GM12878 (cell line): ENCODE data around the gene CTNNA3. TPM values are rescaled to one million over a fixed set of nuclear protein-coding genes. Genes with fewer than 3 reads are reported as not detected.

Experiments
- ATAC-seq: fragments of 200-7000 bp; cut with Tn5 transposase; 3 replicates; pipeline ENCODE4 v1.9.1; 2020; ENCODE audit warnings: mild to moderate bottlenecking, moderate library complexity
- BruUV-seq: library from RNA; stranded (reverse); fragments of 400-500 nt; replicated peaks from 2 replicates; lab custom pipeline; 2021; lab: Mats Ljungman, UMichigan
- CTCF ChIA-PET: fragments of 300-600 bp; sonication (Branson Sonifier 250); formaldehyde crosslinking; extraction: SDS; loops from one replicate; lab custom pipeline; 2021; ENCODE audit warnings: inconsistent platforms; lab: Yijun Ruan, JAX
- POLR2A ChIA-PET: fragments of 350-600 bp; formaldehyde crosslinking; extraction: SDS; loops from one replicate; lab custom pipeline; 2021; ENCODE audit warnings: inconsistent platforms; lab: Charles Lee
- RAD21 ChIA-PET: fragments of 300-600 bp; sonication (Branson Sonifier 250); formaldehyde crosslinking; loops from one replicate; lab custom pipeline; 2023; ENCODE audit warnings: antibody characterized with exemption; ENCODE audit not compliant: unreplicated experiment; lab: Charles Lee
- SMC1A ChIA-PET: fragments of 300-600 bp; sonication (Branson Sonifier 250); formaldehyde crosslinking; loops from one replicate; lab custom pipeline; 2023; ENCODE audit not compliant: unreplicated experiment, uncharacterized antibody; lab: Charles Lee
- DNase-seq: peaks from one replicate; pipeline ENCODE4 v3.0.0-alpha.2; 2011; ENCODE audit warnings: low read depth, low spot score
- FAIRE-seq: peaks from 3 replicates; lab custom pipeline; 2011; peaks lifted over from hg19 to GRCh38; lab: Jason Lieb, UNC
- H2AFZ ChIP-seq: 2 replicates; pipeline ENCODE4 v1.6.0; 2011; ENCODE audit warnings: low read depth, low read length, control low read depth; ENCODE audit not compliant: control insufficient read depth
- H3K27ac ChIP-seq: 2 replicates; pipeline ENCODE4 v1.5.1; 2011; ENCODE audit warnings: control low read depth; ENCODE audit not compliant: control insufficient read depth, insufficient read depth
- H3K27me3 ChIP-seq, 2 experiments: replicated peaks in 1 of 2; 2 replicates each; pipeline versions ENCODE4 v1.6.0 to v1.6.1; 2011; ENCODE audit warnings: low read length in 1 of 2; ENCODE audit not compliant: control insufficient read depth in 2 of 2, insufficient read depth in 2 of 2
- H3K36me3 ChIP-seq, 2 experiments: 2 replicates each; pipeline ENCODE4 v1.5.1; 2011; ENCODE audit warnings: low read length in 1 of 2; ENCODE audit not compliant: control insufficient read depth in 2 of 2, insufficient read depth in 2 of 2
- H3K4me1 ChIP-seq: 2 replicates; pipeline ENCODE4 v1.6.1; 2011; ENCODE audit warnings: mild to moderate bottlenecking, low read length, moderate library complexity, mixed read lengths; ENCODE audit not compliant: control insufficient read depth, insufficient read depth
- H3K4me2 ChIP-seq: 2 replicates; pipeline ENCODE4 v1.6.0; 2011; ENCODE audit warnings: control low read depth; ENCODE audit not compliant: control insufficient read depth, insufficient read depth
- H3K4me3 ChIP-seq: fragments of 200-600 bp; sonication (generic); 2 replicates; pipeline ENCODE4 v1.5.1; 2016
- H3K79me2 ChIP-seq: 2 replicates; pipeline ENCODE4 v1.6.0; 2011; ENCODE audit warnings: low read length; ENCODE audit not compliant: control insufficient read depth, insufficient read depth
- H3K9ac ChIP-seq: 2 replicates; pipeline ENCODE4 v1.8.0; 2011; ENCODE audit warnings: low read length, control low read depth, mixed read lengths; ENCODE audit not compliant: control insufficient read depth, insufficient read depth
- H3K9me3 ChIP-seq: replicated peaks from 3 replicates; pipeline ENCODE4 v1.5.1; 2011; ENCODE audit warnings: mild to moderate bottlenecking, low read length; ENCODE audit not compliant: control insufficient read depth, insufficient read depth
- H4K20me1 ChIP-seq: 2 replicates; pipeline ENCODE4 v1.6.0; 2011; ENCODE audit not compliant: control insufficient read depth, insufficient read depth
- CHD1 ChIP-seq: IDR thresholded peaks from 2 replicates; pipeline ENCODE4 v1.6.1; 2012; ENCODE audit warnings: low read depth, low read length, improper control_type of control experiment
- CHD2 ChIP-seq: IDR thresholded peaks from 2 replicates; pipeline ENCODE4 v1.6.1; 2011; ENCODE audit warnings: low read depth, low read length, improper control_type of control experiment, borderline replicate concordance
- DPF2 ChIP-seq: fragments of 450-650 bp; IDR thresholded peaks from 2 replicates; pipeline ENCODE4 v1.6.1; 2017; ENCODE audit warnings: mild to moderate bottlenecking
- E2F8 ChIP-seq: fragments of 450-650 bp; IDR thresholded peaks from 2 replicates; pipeline ENCODE4 v1.6.1; 2018; ENCODE audit warnings: mild to moderate bottlenecking, low read depth, moderate library complexity; ENCODE audit not compliant: partially characterized antibody
- HDAC6 ChIP-seq: fragments of 200-600 bp; sonication (generic); IDR thresholded peaks from one replicate; pipeline ENCODE4 v1.8.0; 2017; ENCODE audit warnings: antibody characterized with exemption; ENCODE audit not compliant: unreplicated experiment
- MEF2B ChIP-seq: fragments of 450-650 bp; IDR thresholded peaks from 2 replicates; pipeline ENCODE4 v1.6.1; 2018; ENCODE audit warnings: mild to moderate bottlenecking, moderate library complexity; ENCODE audit not compliant: partially characterized antibody, poor library complexity, severe bottlenecking
- NFXL1 ChIP-seq: fragments of 450-650 bp; IDR thresholded peaks from 2 replicates; pipeline ENCODE4 v1.6.1; 2017; ENCODE audit warnings: antibody characterized with exemption, mild to moderate bottlenecking, borderline replicate concordance
- NR2C2 ChIP-seq: IDR thresholded peaks from 2 replicates; pipeline ENCODE4 v1.6.1; 2011; ENCODE audit warnings: borderline replicate concordance, low read depth; ENCODE audit not compliant: control insufficient read depth, insufficient read length
- RB1 ChIP-seq: fragments of 450-650 bp; formaldehyde crosslinking; IDR thresholded peaks from 2 replicates; pipeline ENCODE4 v1.6.1; 2017; ENCODE audit warnings: mild to moderate bottlenecking, borderline replicate concordance
- SP1 ChIP-seq: IDR thresholded peaks from one replicate; pipeline ENCODE4 v1.6.1; 2011; ENCODE audit warnings: low read depth, low read length
- TARDBP ChIP-seq: IDR thresholded peaks from 2 replicates; pipeline ENCODE4 v1.6.1; 2016; ENCODE audit warnings: borderline replicate concordance
- in situ Hi-C: fragments of 300-500 bp; cut with MboI; formaldehyde crosslinking; loops from 9 replicates; pipeline ENCODE4 v1.14.3; 2018; ENCODE audit warnings: mixed read lengths
- intact Hi-C: fragments of 100-400 bp; cut with micrococcal nuclease; formaldehyde crosslinking; loops from one replicate; pipeline ENCODE4 v1.14.2; 2022; ENCODE audit not compliant: unreplicated experiment
- polyA plus RNA-seq, 11 experiments: library from polyadenylated mRNA; depleted of rRNA in 4 of 11; unstranded in 6 of 11; stranded (reverse) in 5 of 11; fragments of >200 nt; fragmentation: Nextera tagmentation in 4 of 11; fragmentation: Illumina TruSeq in 1 of 11; extraction: Ambion mirVana in 4 of 11; extraction: Trizol in 1 of 11; gene quantifications; 1 replicate in 1 of 11; 2 replicates in 10 of 11; pipeline versions ENCODE4 v1.2.1 to v1.2.3, GENCODE V29; 2011 to 2016; ENCODE audit warnings: inconsistent platforms in 2 of 11, missing spikeins in 2 of 11, low read depth in 1 of 11
- total RNA-seq, 4 experiments: library from RNA; depleted of rRNA in 3 of 4; stranded (reverse); fragments of >200 nt in 3 of 4; fragmentation: Illumina TruSeq in 1 of 4; extraction: Trizol in 1 of 4; gene quantifications; 2 replicates each; pipeline versions ENCODE4 v1.2.1 to v1.2.3, GENCODE V29; 2013 to 2021

CTNNA3 gene
- total and polyA plus RNA-seq, 10 of the 15 experiments (the other 5 are each of a cell fraction or from before 2014, with no cell fraction given): under 0.01 to 4.5 (median 0.22) TPM; not detected in 2

GRCh38 chr10:66242885-66243284, 1453.1 kb downstream of the CTNNA3 start (continued):
- no peak for TF ChIP-seq RB1
- no peak for TF ChIP-seq CHD1
- TF ChIP-seq, all 136 proteins: peak for 0

DNA sequence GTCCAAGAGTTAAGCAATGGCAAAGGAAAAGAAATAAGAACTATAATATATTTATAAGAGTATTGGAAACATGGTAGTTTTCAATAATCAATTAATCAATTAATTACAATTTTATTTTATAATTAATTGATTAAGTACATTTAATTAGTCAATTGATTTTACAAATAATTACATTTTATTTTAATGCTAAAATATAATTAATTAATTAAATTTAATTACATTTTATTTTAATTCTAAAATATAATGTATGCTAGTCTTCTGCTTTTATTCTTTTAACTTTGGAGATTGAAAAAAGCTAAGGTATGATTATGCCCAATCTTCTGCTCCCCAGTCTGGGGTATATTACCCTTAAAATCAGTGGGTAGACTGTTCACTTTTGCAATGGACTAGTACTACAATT, 1456.9 kb downstream of the CTNNA3 start:
- Histone ChIP-seq H3K9ac (no peak overlapping the region), H4K20me1 (no peaks in the 10 kb centered on the region), H3K4me1 (no peaks in the 10 kb centered on the region), H3K4me3 (no peak overlapping the region), H3K9me3 (no peaks in the 10 kb centered on the region), H3K79me2 (no peaks in the 10 kb centered on the region), H3K27ac (no peak overlapping the region), H3K36me3 (no peaks in the 10 kb centered on the region), H3K4me2 (no peak overlapping the region), H2AFZ (no peak overlapping the region), H3K27me3 (no peaks in the 10 kb centered on the region)
- POLR2A ChIA-PET: no interaction called here
- no peak for ATAC-seq
- in situ Hi-C loops (no loop called here), intact Hi-C loops (no loop called here)
- no peak for TF ChIP-seq NR2C2
- no peak for TF ChIP-seq NFXL1
- no peak for TF ChIP-seq MEF2B
- no peak for TF ChIP-seq TARDBP
- no peak for TF ChIP-seq CHD2
- TF ChIP-seq E2F8: no peak
- TF ChIP-seq SP1: no peak
- TF ChIP-seq DPF2: no peak
- TF ChIP-seq HDAC6: no peak
- no TSS peak for BruUV-seq
- FAIRE-seq: no peak
- CTCF ChIA-PET: no interaction called here
- no peak for DNase-seq
- RAD21 ChIA-PET: no interaction called here
- SMC1A ChIA-PET: no interaction called here
